ENCODE results near the gene LPP.

The LPP gene

DNA sequence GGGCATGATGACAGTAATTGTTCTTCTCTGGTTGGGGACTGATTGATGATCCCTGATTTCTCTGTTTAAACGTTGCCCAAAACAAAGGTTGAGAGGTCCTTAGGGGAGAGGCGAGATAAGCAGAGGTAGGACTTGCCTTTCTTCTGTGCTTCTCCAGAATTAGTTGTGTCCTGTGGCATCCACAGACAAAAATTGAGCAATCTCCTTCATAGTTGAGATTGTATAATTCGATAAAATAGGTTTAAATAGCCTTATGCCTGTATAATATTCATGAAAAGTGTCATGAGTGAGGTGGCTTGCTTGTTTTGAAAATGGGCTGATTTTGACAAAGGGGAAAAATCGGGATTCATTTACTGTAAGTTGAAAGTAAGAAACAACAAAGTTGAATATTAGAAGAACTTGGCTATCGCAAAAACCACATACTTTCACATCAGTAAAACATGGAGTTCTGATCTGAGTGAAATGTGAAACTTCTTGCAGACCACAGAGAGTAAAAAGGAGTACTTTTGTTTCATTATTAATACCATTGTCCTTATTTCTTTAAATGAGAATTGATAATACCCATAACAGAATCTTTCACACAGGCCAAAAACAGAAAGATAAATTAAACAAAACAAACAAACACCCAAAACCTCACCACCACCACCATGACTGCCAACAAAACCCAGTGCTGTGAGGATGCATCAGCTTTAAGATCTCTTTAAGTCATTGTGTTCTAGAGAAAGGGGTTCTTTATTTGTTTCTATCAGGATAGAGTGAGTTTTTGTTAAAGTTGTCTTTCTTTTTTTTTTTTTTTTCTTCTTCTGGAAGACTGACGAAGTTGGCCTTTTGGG lies 155.7 kb downstream of the LPP start:
- no peak for DNase-seq
- TF ChIP-seq, protein P1, sequence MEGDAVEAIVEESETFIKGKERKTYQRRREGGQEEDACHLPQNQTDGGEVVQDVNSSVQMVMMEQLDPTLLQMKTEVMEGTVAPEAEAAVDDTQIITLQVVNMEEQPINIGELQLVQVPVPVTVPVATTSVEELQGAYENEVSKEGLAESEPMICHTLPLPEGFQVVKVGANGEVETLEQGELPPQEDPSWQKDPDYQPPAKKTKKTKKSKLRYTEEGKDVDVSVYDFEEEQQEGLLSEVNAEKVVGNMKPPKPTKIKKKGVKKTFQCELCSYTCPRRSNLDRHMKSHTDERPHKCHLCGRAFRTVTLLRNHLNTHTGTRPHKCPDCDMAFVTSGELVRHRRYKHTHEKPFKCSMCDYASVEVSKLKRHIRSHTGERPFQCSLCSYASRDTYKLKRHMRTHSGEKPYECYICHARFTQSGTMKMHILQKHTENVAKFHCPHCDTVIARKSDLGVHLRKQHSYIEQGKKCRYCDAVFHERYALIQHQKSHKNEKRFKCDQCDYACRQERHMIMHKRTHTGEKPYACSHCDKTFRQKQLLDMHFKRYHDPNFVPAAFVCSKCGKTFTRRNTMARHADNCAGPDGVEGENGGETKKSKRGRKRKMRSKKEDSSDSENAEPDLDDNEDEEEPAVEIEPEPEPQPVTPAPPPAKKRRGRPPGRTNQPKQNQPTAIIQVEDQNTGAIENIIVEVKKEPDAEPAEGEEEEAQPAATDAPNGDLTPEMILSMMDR (IDR thresholded peaks at IDR 0.05; ENCODE audit: low read depth, low read length, missing control alignments), result no peak
- in situ Hi-C loops (cut with HindIII; ENCODE audit: low pct_ligation_motif_present, low sequenced_read_pairs), result no loop called here
- no peak overlapping the region for H3K4me3 ChIP-seq (ENCODE audit: low read depth, low read length)
- no peaks in the 10 kb centered on the region for H3K27me3 ChIP-seq (replicated peaks)
- H3K27ac ChIP-seq, result no peak overlapping the region
- H3K36me3 ChIP-seq (replicated peaks), result no peaks in the 10 kb centered on the region

DNA sequence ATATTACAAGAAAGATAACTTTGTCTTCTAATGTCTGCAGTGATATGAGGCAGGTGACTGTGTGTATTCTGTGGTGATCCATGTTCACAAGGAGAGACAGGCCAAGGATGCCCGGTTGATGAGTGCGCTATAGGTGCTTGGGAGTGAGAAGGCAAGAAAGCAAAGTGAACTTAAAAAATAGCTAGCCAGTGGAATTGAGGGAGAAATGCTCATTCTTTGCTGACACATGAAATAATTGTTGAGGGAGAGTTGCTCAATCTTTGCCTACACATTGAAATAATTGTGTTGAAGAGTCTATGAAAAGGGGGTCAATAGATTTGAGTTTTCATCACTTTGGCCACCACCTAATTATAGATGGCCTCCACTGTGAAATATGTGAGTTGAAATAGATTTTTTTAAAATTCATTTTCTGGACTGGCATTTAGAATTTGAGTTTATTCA lies 156.3 kb downstream of the LPP start:
- in situ Hi-C loops (cut with HindIII; ENCODE audit: low pct_ligation_motif_present, low sequenced_read_pairs), result no loop called here
- Histone ChIP-seq H3K27ac (no peak overlapping the region), H3K27me3 (replicated peaks) (no peaks in the 10 kb centered on the region), H3K4me3 (ENCODE audit: low read depth, low read length) (no peak overlapping the region), H3K36me3 (replicated peaks) (no peaks in the 10 kb centered on the region)
- TF ChIP-seq, protein P1 (IDR thresholded peaks at IDR 0.05; ENCODE audit: low read depth, low read length, missing control alignments), result no peak
- DNase-seq, result no peak

DNA sequence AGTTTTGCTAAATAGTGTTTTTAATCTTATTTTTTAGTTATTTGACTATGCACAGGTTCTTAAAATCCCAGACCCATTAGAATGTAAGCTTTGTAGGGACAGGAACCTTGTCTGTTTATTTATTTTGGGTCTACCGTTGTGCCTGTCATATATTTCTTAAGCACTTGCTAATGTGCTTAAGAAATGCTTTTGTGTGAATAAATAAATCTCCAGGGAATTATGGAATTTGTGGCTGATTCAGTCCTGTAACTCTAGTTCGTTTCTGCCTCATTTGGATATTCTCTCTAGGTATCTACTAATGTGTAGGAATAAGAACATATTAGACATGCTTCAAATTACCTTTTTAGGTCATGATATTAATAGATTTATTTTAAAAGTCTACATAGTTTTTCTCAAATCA lies 161.6 kb downstream of the LPP start:
- H3K4me3 ChIP-seq (ENCODE audit: low read depth, low read length), result no peak overlapping the region
- TF ChIP-seq, protein P1 (IDR thresholded peaks at IDR 0.05; ENCODE audit: low read depth, low read length, missing control alignments), result no peak
- in situ Hi-C loops (cut with HindIII; ENCODE audit: low pct_ligation_motif_present, low sequenced_read_pairs), result no loop called here
- no peaks in the 10 kb centered on the region for H3K27me3 ChIP-seq (replicated peaks)
- H3K36me3 ChIP-seq (replicated peaks), result no peaks in the 10 kb centered on the region
- DNase-seq, result no peak
- H3K27ac ChIP-seq, result no peak overlapping the region

DNA sequence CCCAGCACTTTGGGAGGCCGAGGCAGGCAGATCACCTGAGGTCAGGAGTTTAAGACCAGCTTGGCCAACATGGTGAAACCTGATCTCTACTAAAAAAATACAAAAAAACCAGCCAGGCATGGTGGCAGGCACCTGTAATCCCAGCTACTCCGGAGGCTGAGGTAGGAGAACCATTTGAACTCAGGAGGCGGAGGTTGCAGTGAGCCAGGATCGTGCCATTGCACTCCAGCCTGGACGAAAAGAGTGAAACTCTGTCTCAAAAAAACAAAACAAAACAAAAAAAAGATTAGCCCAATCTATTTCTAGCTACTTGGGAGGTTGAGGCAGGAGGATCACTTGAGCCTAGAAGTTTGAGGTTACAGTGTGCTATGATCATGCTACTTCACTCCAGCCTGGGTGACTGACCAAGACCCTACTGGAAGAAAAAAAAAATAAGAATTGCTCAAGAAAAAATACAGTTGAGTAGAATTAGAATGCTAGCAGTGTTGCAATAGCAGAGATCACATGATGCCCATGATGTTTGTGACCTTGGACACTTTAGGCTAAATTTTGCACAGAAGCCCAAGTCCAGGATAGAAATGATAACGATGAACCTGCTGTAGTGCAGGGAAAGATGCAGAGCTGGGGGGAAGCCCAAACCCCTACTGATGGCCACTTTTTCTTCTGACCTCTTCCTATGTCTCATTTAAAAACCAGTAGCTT lies 162.2 kb downstream of the LPP start:
- DNase-seq, result no peak
- no peak overlapping the region for H3K4me3 ChIP-seq (ENCODE audit: low read depth, low read length)
- in situ Hi-C loops (cut with HindIII; ENCODE audit: low pct_ligation_motif_present, low sequenced_read_pairs), result no loop called here
- H3K27me3 ChIP-seq (replicated peaks), result no peaks in the 10 kb centered on the region
- H3K27ac ChIP-seq, result no peak overlapping the region
- TF ChIP-seq, protein P1 (IDR thresholded peaks at IDR 0.05; ENCODE audit: low read depth, low read length, missing control alignments), result no peak
- H3K36me3 ChIP-seq (replicated peaks), result no peaks in the 10 kb centered on the region

DNA sequence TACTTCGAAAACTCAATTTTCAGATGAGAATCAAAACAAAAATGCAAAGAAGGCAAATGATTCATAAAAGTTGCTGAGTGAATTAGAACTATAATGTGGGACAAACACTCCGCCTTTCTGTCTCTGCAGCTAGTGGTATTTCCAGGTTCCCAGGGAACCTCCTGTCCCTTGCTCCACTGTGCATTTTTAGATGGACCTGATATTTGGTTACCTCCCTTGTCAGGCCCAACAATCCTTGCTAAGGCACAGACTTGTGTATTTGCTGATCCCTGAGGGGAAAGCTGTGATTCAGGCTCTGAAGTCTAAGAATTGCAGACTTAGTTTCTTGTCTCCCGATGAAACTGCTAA lies 162.7 kb downstream of the LPP start:
- H3K27ac ChIP-seq, result no peak overlapping the region
- no peaks in the 10 kb centered on the region for H3K27me3 ChIP-seq (replicated peaks)
- TF ChIP-seq, protein P1 (IDR thresholded peaks at IDR 0.05; ENCODE audit: low read depth, low read length, missing control alignments), result no peak
- in situ Hi-C loops (cut with HindIII; ENCODE audit: low pct_ligation_motif_present, low sequenced_read_pairs), result no loop called here
- no peaks in the 10 kb centered on the region for H3K36me3 ChIP-seq (replicated peaks)
- H3K4me3 ChIP-seq (ENCODE audit: low read depth, low read length), result no peak overlapping the region
- no peak for DNase-seq
